H9 (cell line): ENCODE results near the gene SLC36A3. TPM values are rescaled to one million over a fixed set of nuclear protein-coding genes. Genes with fewer than 3 reads are reported as not detected.

Source experiments
- DNase-seq: peaks from one replicate; pipeline ENCODE4 v3.0.0-alpha.2; 2017
- H2AFZ ChIP-seq: one replicate; pipeline ENCODE4 v1.6.1; 2013; ENCODE audit warnings: mild to moderate bottlenecking, low read length, control low read depth, moderate library complexity
- H2AK5ac ChIP-seq: 2 replicates; pipeline ENCODE4 v1.6.1; 2013; ENCODE audit warnings: low read length, control low read depth, mixed read lengths; ENCODE audit not compliant: insufficient read length
- H2BK120ac ChIP-seq: one replicate; pipeline ENCODE4 v1.6.1; 2013; ENCODE audit warnings: low read depth, mild to moderate bottlenecking, low read length, control low read depth, inconsistent platforms; ENCODE audit not compliant: poor library complexity, severe bottlenecking
- H2BK12ac ChIP-seq: 2 replicates; pipeline ENCODE4 v1.6.1; 2013; ENCODE audit warnings: low read length, control low read depth, mixed read lengths, low read depth; ENCODE audit not compliant: insufficient read length
- H2BK15ac ChIP-seq: 2 replicates; pipeline ENCODE4 v1.6.1; 2013; ENCODE audit warnings: low read depth, low read length, control low read depth
- H2BK20ac ChIP-seq: one replicate; pipeline ENCODE4 v1.6.1; 2013; ENCODE audit warnings: low read depth, mild to moderate bottlenecking, low read length, control low read depth, inconsistent platforms; ENCODE audit not compliant: poor library complexity, severe bottlenecking
- H2BK5ac ChIP-seq: 2 replicates; pipeline ENCODE4 v1.6.1; 2013; ENCODE audit warnings: low read length, control low read depth, mixed read lengths; ENCODE audit not compliant: insufficient read length
- H3K14ac ChIP-seq: 2 replicates; pipeline ENCODE4 v1.6.1; 2013; ENCODE audit warnings: low read length, control low read depth; ENCODE audit not compliant: insufficient read depth
- H3K18ac ChIP-seq: 2 replicates; pipeline ENCODE4 v1.6.1; 2013; ENCODE audit warnings: low read depth, mild to moderate bottlenecking, mixed read lengths, low read length, control low read depth; ENCODE audit not compliant: insufficient read length
- H3K23ac ChIP-seq: 2 replicates; pipeline ENCODE4 v1.6.1; 2013; ENCODE audit warnings: low read length, control low read depth, mixed read lengths, low read depth; ENCODE audit not compliant: insufficient read length
- H3K23me2 ChIP-seq: 2 replicates; pipeline ENCODE4 v1.6.1; 2013; ENCODE audit warnings: low read depth, mild to moderate bottlenecking, mixed read lengths, low read length, control low read depth; ENCODE audit not compliant: insufficient read length, poor library complexity, severe bottlenecking
- H3K27ac ChIP-seq: 2 replicates; pipeline ENCODE4 v1.5.1; 2013; ENCODE audit warnings: low read length, control low read depth, mixed read lengths, low read depth; ENCODE audit not compliant: insufficient read length
- H3K27me3 ChIP-seq: 2 replicates; pipeline ENCODE4 v1.6.1; 2013; ENCODE audit warnings: low read length, control low read depth, inconsistent platforms; ENCODE audit not compliant: insufficient read depth
- H3K4ac ChIP-seq: 2 replicates; pipeline ENCODE4 v1.6.1; 2013; ENCODE audit warnings: low read depth, mild to moderate bottlenecking, control low read depth, inconsistent platforms, low read length, moderate library complexity
- H3K4me1 ChIP-seq: 2 replicates; pipeline ENCODE4 v1.6.1; 2013; ENCODE audit warnings: low read length, control low read depth, inconsistent platforms; ENCODE audit not compliant: insufficient read depth
- H3K4me2 ChIP-seq: 2 replicates; pipeline ENCODE4 v1.6.1; 2013; ENCODE audit warnings: low read length, control low read depth, mixed read lengths; ENCODE audit not compliant: insufficient read length, insufficient read depth
- H3K56ac ChIP-seq: 2 replicates; pipeline ENCODE4 v1.6.1; 2013; ENCODE audit warnings: low read depth, mild to moderate bottlenecking, mixed read lengths, low read length, control low read depth; ENCODE audit not compliant: insufficient read length
- H3K79me1 ChIP-seq: 2 replicates; pipeline ENCODE4 v1.6.1; 2013; ENCODE audit warnings: low read depth, mild to moderate bottlenecking, moderate library complexity, low read length, control low read depth, inconsistent platforms; ENCODE audit not compliant: insufficient read depth, poor library complexity, severe bottlenecking
- H3K79me2 ChIP-seq: 2 replicates; pipeline ENCODE4 v1.6.1; 2013; ENCODE audit warnings: low read length, control low read depth, inconsistent platforms; ENCODE audit not compliant: insufficient read depth
- H3K9ac ChIP-seq: 2 replicates; pipeline ENCODE4 v1.6.1; 2013; ENCODE audit warnings: low read length, control low read depth, mixed read lengths; ENCODE audit not compliant: insufficient read length; ENCODE audit errors: extremely low read depth
- H3K9me3 ChIP-seq: one replicate; pipeline ENCODE4 v1.6.1; 2013; ENCODE audit warnings: low read depth, low read length, inconsistent platforms; ENCODE audit not compliant: control insufficient read depth
- H3T11ph ChIP-seq: one replicate; pipeline ENCODE4 v1.6.1; 2013; ENCODE audit warnings: mild to moderate bottlenecking, low read length, control low read depth, inconsistent platforms
- H4K20me1 ChIP-seq: one replicate; pipeline ENCODE4 v1.6.1; 2013; ENCODE audit not compliant: control insufficient read depth, insufficient read length, insufficient read depth
- H4K5ac ChIP-seq: 2 replicates; pipeline ENCODE4 v1.6.1; 2013; ENCODE audit warnings: low read depth, mild to moderate bottlenecking, mixed read lengths, low read length, control low read depth; ENCODE audit not compliant: insufficient read length
- H4K8ac ChIP-seq: replicated peaks from 2 replicates; pipeline ENCODE4 v1.6.1; 2013; ENCODE audit warnings: low read length, control low read depth, mixed read lengths, low read depth; ENCODE audit not compliant: insufficient read length
- H4K91ac ChIP-seq: 2 replicates; pipeline ENCODE4 v1.6.1; 2013; ENCODE audit warnings: low read depth, mild to moderate bottlenecking, moderate library complexity, mixed read lengths, low read length, control low read depth; ENCODE audit not compliant: insufficient read length
- H3K27ac Mint-ChIP-seq, 3 experiments: 2 replicates in 2 of 3; 3 replicates in 1 of 3; pipeline ENCODE4 v1.8.0; 2020 to 2021; ENCODE audit warnings: mixed read lengths in 3 of 3, mild to moderate bottlenecking in 1 of 3, moderate library complexity in 1 of 3
- H3K27me3 Mint-ChIP-seq: 2 replicates; pipeline ENCODE4 v1.8.0; 2021; ENCODE audit warnings: low read depth, mild to moderate bottlenecking, moderate library complexity, mixed read lengths
- H3K36me3 Mint-ChIP-seq, 3 experiments: 2 replicates in 2 of 3; 3 replicates in 1 of 3; pipeline ENCODE4 v1.8.0; 2020 to 2021; ENCODE audit warnings: low read depth in 3 of 3, mixed read lengths in 3 of 3; ENCODE audit not compliant: insufficient read depth in 1 of 3
- H3K4me1 Mint-ChIP-seq, 2 experiments: 2 replicates each; pipeline ENCODE4 v1.8.0; 2020; ENCODE audit warnings: mixed read lengths in 2 of 2
- H3K4me3 Mint-ChIP-seq, 2 experiments: 2 replicates in 1 of 2; 3 replicates in 1 of 2; pipeline ENCODE4 v1.8.0; 2020 to 2021; ENCODE audit warnings: mild to moderate bottlenecking in 2 of 2, mixed read lengths in 2 of 2, moderate library complexity in 1 of 2
- H3K9me3 Mint-ChIP-seq, 2 experiments: 2 replicates in 1 of 2; 3 replicates in 1 of 2; pipeline ENCODE4 v1.8.0; 2020; ENCODE audit warnings: mild to moderate bottlenecking in 2 of 2, mixed read lengths in 2 of 2, moderate library complexity in 1 of 2
- CTCF ChIP-seq: fragments of 200-600 bp; sonication (generic); conservative IDR thresholded peaks from 3 replicates; pipeline ENCODE4 v1.8.0; 2021; ENCODE audit warnings: antibody characterized with exemption, mild to moderate bottlenecking
- WGBS: extraction: QIAGEN DNeasy Blood & Tissue Kit; methylation state at CpG from one replicate; pipeline ENCODE4 v1.1.7; 2013; ENCODE audit warnings: missing lambda C conversion rate, low lambda C conversion rate, mixed read lengths; ENCODE audit not compliant: insufficient read length; ENCODE audit errors: extremely low coverage; 5-methylcytosine and 5-hydroxymethylcytosine counted together
- total RNA-seq: library from RNA; stranded (reverse); gene quantifications from 2 replicates; pipeline ENCODE4 v1.2.1, GENCODE V29; 2021

The SLC36A3 gene
- total RNA-seq, 1 experiment from 2014 or later = not detected

GRCh38 chr5:151285683-151286082, 17.9 kb downstream of the SLC36A3 start:
- H2BK15ac ChIP-seq = no peak overlapping the region
- H3K9me3 Mint-ChIP-seq = no peaks in the 10 kb centered on the region; a peak in 1 of 5 replicates
- no peaks in the 10 kb centered on the region for H3K27me3 Mint-ChIP-seq
- WGBS = no CpG with 5 or more reads among the region's 5 CpGs
- H3K27me3 ChIP-seq = no peaks in the 10 kb centered on the region
- H3K27ac ChIP-seq = no peak overlapping the region
- H2BK120ac ChIP-seq = no peak overlapping the region
- H3K56ac ChIP-seq = no peak overlapping the region
- no peak overlapping the region for H2BK12ac ChIP-seq
- H3K4me2 ChIP-seq = no peak overlapping the region
- H3K36me3 Mint-ChIP-seq = no peaks in the 10 kb centered on the region
- no peaks in the 10 kb centered on the region for H3K9me3 ChIP-seq
- H3K4ac ChIP-seq = no peak overlapping the region
- H3K4me1 Mint-ChIP-seq = peaks cover 10 to 13% of the 10 kb centered on the region in 2 experiments
- H3K79me1 ChIP-seq = no peaks in the 10 kb centered on the region
- H3K23me2 ChIP-seq = no peaks in the 10 kb centered on the region
- H4K8ac ChIP-seq = no peak overlapping the region
- no peak overlapping the region for H3K4me3 Mint-ChIP-seq
- no peak overlapping the region for H2BK20ac ChIP-seq
- no peak overlapping the region for H2AFZ ChIP-seq
- no peaks in the 10 kb centered on the region for H3K79me2 ChIP-seq
- no peak overlapping the region for H4K5ac ChIP-seq
- no peak for DNase-seq
- peaks cover 6% of the 10 kb centered on the region; the same call in 1 of the 2 replicates for H3K4me1 ChIP-seq
- H3K23ac ChIP-seq = no peak overlapping the region
- H3K27ac Mint-ChIP-seq = no peak overlapping the region
- TF ChIP-seq CTCF = no peak
- H3K18ac ChIP-seq = no peak overlapping the region
- H4K91ac ChIP-seq = no peak overlapping the region
- no peak overlapping the region for H2AK5ac ChIP-seq
- H2BK5ac ChIP-seq = no peak overlapping the region
- no peaks in the 10 kb centered on the region for H4K20me1 ChIP-seq
- no peak overlapping the region for H3K14ac ChIP-seq
- no peak overlapping the region for H3T11ph ChIP-seq
- no peak overlapping the region for H3K9ac ChIP-seq
